ENCODE measurements around the gene NME2.

Gene NME2

DNA sequence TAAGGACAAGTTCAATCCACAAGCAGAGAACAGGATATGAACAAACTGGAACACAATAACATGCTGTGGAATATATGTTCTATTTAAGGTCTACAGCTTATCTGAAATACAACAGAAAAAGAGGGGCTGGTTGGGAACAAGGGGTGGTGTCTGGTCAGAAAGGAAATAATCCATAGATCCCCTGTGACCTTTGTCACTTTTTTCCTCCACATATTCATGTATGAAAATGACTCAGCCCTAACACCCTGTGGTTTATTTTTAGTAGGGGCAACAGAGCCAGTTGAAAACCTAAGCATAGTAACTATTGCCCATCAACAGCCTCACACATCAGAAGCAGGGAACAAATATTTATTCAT, 33.3 kb upstream of the NME2 start:
- TF ChIP-seq REST (IDR thresholded peaks at IDR 0.05; ENCODE audit: insufficient read depth in 1 of 2, low read depth in 2 of 2, low read length in 2 of 2) = no peak
- TF ChIP-seq POLR2AphosphoS5 (IDR thresholded peaks at IDR 0.05; ENCODE audit: low read depth, low read length) = no peak
- no peak for TF ChIP-seq FOXP2 (optimal IDR thresholded peaks at IDR 0.05; ENCODE audit: borderline replicate concordance, extremely low read depth, extremely low read length, insufficient read depth)
- TF ChIP-seq SIN3A (IDR thresholded peaks at IDR 0.05; ENCODE audit: borderline replicate concordance, insufficient read depth, low read length) = no peak
- TF ChIP-seq TAF1 (IDR thresholded peaks at IDR 0.05; ENCODE audit: borderline replicate concordance, insufficient read depth, low read length) = no peak

- no peak for TF ChIP-seq SIN3A (IDR thresholded peaks at IDR 0.05; ENCODE audit: borderline replicate concordance, insufficient read depth, low read length)
- no peak for TF ChIP-seq POLR2AphosphoS5 (IDR thresholded peaks at IDR 0.05; ENCODE audit: low read depth, low read length)
- no peak for TF ChIP-seq FOXP2 (optimal IDR thresholded peaks at IDR 0.05; ENCODE audit: borderline replicate concordance, extremely low read depth, extremely low read length, insufficient read depth)
- TF ChIP-seq TAF1 (IDR thresholded peaks at IDR 0.05; ENCODE audit: borderline replicate concordance, insufficient read depth, low read length) = no peak
- no peak for TF ChIP-seq REST (IDR thresholded peaks at IDR 0.05; ENCODE audit: insufficient read depth in 1 of 2, low read depth in 2 of 2, low read length in 2 of 2)
Measured at GRCh38 chr17:51133365-51133764, 32.8 kb upstream of the NME2 start.

- TF ChIP-seq POLR2AphosphoS5 (IDR thresholded peaks at IDR 0.05; ENCODE audit: low read depth, low read length) (no peak), SIN3A (IDR thresholded peaks at IDR 0.05; ENCODE audit: borderline replicate concordance, insufficient read depth, low read length) (no peak)
Measured at GRCh38 chr17:51135956-51136355, 30.3 kb upstream of the NME2 start.

DNA sequence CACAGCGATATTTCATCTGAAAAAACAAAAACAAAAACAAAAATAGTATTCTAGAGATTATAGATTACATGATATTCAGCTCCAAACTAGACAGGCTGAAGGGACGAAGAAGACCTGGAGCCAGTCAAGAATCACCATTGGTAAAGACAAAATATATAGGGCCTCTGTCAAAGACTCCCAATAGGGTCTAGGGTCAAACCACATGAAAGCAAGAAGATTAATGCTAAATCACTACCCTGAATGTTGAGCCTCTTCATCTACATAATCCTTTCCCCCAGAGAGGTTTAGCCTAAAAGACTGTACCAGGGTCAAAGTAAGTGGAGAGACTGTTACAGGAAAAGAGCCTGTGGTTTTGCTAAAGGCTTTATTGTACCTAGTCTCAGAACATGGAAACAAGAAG, 23.6 kb upstream of the NME2 start:
- no peak for TF ChIP-seq REST (IDR thresholded peaks at IDR 0.05; ENCODE audit: insufficient read depth in 1 of 2, low read depth in 2 of 2, low read length in 2 of 2)
- no peak for TF ChIP-seq POLR2AphosphoS5 (IDR thresholded peaks at IDR 0.05; ENCODE audit: low read depth, low read length)
- no peak for TF ChIP-seq SIN3A (IDR thresholded peaks at IDR 0.05; ENCODE audit: borderline replicate concordance, insufficient read depth, low read length)
- no peak for TF ChIP-seq FOXP2 (optimal IDR thresholded peaks at IDR 0.05; ENCODE audit: borderline replicate concordance, extremely low read depth, extremely low read length, insufficient read depth)
- no peak for TF ChIP-seq TAF1 (IDR thresholded peaks at IDR 0.05; ENCODE audit: borderline replicate concordance, insufficient read depth, low read length)

DNA sequence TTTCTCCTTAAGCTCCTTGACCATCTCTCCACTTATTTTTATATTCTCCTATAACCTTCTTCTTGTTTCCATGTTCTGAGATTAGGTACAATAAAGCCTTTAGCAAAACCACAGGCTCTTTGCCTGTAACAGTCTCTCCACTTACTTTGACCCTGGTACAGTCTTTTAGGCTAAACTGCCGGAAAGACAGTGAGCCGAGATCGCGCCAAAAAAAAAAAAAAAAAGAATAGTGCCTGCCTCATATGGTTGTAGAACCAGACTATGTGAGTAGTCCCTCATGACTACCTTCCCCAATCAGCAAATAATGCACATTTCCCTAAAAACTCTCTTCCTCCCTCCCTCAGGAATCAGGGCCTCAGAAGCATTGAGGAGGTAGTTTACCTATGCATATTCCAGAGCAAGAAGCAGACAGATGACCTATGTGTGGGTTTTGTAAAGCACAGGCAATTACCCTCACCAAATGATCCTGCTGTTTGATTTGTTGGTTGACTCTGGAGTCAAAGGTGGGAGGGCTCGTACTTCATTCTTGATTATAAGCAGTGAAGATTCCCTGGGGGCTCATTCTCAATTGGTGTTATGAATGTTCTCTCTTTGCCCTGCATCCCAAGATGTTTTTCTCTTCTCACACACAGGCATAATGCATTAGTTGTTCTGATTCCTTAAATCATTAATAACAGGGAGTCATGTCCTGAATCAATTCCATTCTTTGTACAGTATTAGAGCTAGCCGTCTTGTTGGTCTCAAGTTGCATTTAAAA, 21.8 kb upstream of the NME2 start:
- TF ChIP-seq FOXP2 (optimal IDR thresholded peaks at IDR 0.05; ENCODE audit: borderline replicate concordance, extremely low read depth, extremely low read length, insufficient read depth) = no peak
- TF ChIP-seq SIN3A (IDR thresholded peaks at IDR 0.05; ENCODE audit: borderline replicate concordance, insufficient read depth, low read length) = no peak
- no peak for TF ChIP-seq POLR2AphosphoS5 (IDR thresholded peaks at IDR 0.05; ENCODE audit: low read depth, low read length)
- TF ChIP-seq REST (IDR thresholded peaks at IDR 0.05; ENCODE audit: insufficient read depth in 1 of 2, low read depth in 2 of 2, low read length in 2 of 2) = no peak
- TF ChIP-seq TAF1 (IDR thresholded peaks at IDR 0.05; ENCODE audit: borderline replicate concordance, insufficient read depth, low read length) = no peak
